HepG2 (cell line): ENCODE data around the gene CDC42BPG. TPM values are rescaled to one million over a fixed set of nuclear protein-coding genes. Genes with fewer than 3 reads are reported as not detected.

Experiments
- ATAC-seq: fragments of 200-7000 bp; cut with Tn5 transposase; 3 replicates; pipeline ENCODE4 v1.9.1; 2020; ENCODE audit warnings: mild to moderate bottlenecking, moderate library complexity
- BruUV-seq: library from RNA; stranded (reverse); fragments of 400-500 nt; replicated peaks from 2 replicates; lab custom pipeline; 2021; lab: Mats Ljungman, UMichigan
- CTCF ChIA-PET: fragments of 300-600 bp; formaldehyde crosslinking; extraction: SDS; loops from one replicate; lab custom pipeline; 2021; ENCODE audit warnings: low total read pairs, inconsistent platforms, low intra/inter-chr PET ratio; lab: Yijun Ruan, JAX
- POLR2A ChIA-PET: fragments of 350-600 bp; sonication (Branson Sonifier 250); formaldehyde crosslinking; loops from one replicate; lab custom pipeline; 2020; ENCODE audit warnings: antibody characterized with exemption, inconsistent platforms; lab: Yijun Ruan, JAX
- DNase-seq: peaks from one replicate; pipeline ENCODE4 v3.0.0-alpha.2; 2015; ENCODE audit warnings: low spot score
- FAIRE-seq: peaks from 3 replicates; lab custom pipeline; 2011; peaks lifted over from hg19 to GRCh38; lab: Jason Lieb, UNC
- H2AFZ ChIP-seq: one replicate; pipeline ENCODE4 v1.6.1; 2011; ENCODE audit warnings: low read length, inconsistent platforms
- H3K27ac ChIP-seq: fragments of 300-600 bp; 3 replicates; pipeline ENCODE4 v1.8.0; 2011; ENCODE audit warnings: mixed run types, mild to moderate bottlenecking, mixed read lengths, low read length, inconsistent platforms; ENCODE audit not compliant: insufficient read depth; ENCODE audit errors: extremely low read length
- H3K27me3 ChIP-seq, 2 experiments: fragments of 200-600 bp in 1 of 2; 2 replicates in 1 of 2; 3 replicates in 1 of 2; pipeline versions ENCODE4 v1.6.0 to v1.8.0; 2011; ENCODE audit warnings: low read length in 2 of 2, mild to moderate bottlenecking in 2 of 2, moderate library complexity in 2 of 2, inconsistent platforms in 1 of 2; ENCODE audit not compliant: insufficient read depth in 2 of 2, control insufficient read depth in 1 of 2
- H3K36me3 ChIP-seq, 2 experiments: fragments of 200-600 bp in 1 of 2; replicated peaks in 1 of 2; 2 replicates in 1 of 2; 3 replicates in 1 of 2; pipeline versions ENCODE4 v1.5.1 to v1.8.0; 2011; ENCODE audit warnings: low read length in 2 of 2, inconsistent platforms in 1 of 2; ENCODE audit not compliant: insufficient read depth in 2 of 2, control insufficient read depth in 1 of 2
- H3K4me1 ChIP-seq: 2 replicates; pipeline ENCODE4 v1.5.1; 2012; ENCODE audit warnings: low read length, inconsistent platforms; ENCODE audit not compliant: insufficient read depth
- H3K4me2 ChIP-seq: 2 replicates; pipeline ENCODE4 v1.6.0; 2011; ENCODE audit warnings: low read depth, low read length, inconsistent platforms
- H3K4me3 ChIP-seq, 3 experiments: fragments of 200-600 bp in 1 of 3; sonication (generic), shearing (Covaris generic) in 1 of 3; replicated peaks in 1 of 3; 2 replicates each; pipeline ENCODE4 v1.5.1; 2011 to 2016; ENCODE audit warnings: low read length in 3 of 3, inconsistent platforms in 2 of 3, low read depth in 2 of 3, mild to moderate bottlenecking in 2 of 3, control low read depth in 1 of 3, mixed read lengths in 1 of 3; ENCODE audit not compliant: insufficient read depth in 1 of 3
- H3K79me2 ChIP-seq: one replicate; pipeline ENCODE4 v1.6.1; 2011; ENCODE audit warnings: low read length, inconsistent platforms; ENCODE audit not compliant: insufficient read depth
- H3K9ac ChIP-seq: 2 replicates; pipeline ENCODE4 v1.6.0; 2011; ENCODE audit warnings: mild to moderate bottlenecking, low read depth, low read length, inconsistent platforms; ENCODE audit not compliant: insufficient read depth
- H3K9me3 ChIP-seq: 2 replicates; pipeline ENCODE4 v1.5.1; 2012; ENCODE audit warnings: mild to moderate bottlenecking, low read length
- H4K20me1 ChIP-seq: 2 replicates; pipeline ENCODE4 v1.6.0; 2011; ENCODE audit warnings: inconsistent platforms, mild to moderate bottlenecking, low read length, moderate library complexity; ENCODE audit not compliant: insufficient read depth
- ELF4 ChIP-seq: sonication (generic); formaldehyde crosslinking; IDR thresholded peaks from 2 replicates; pipeline ENCODE4 v1.5.0; 2020; ENCODE audit warnings: missing genetic modification reagents, mild to moderate bottlenecking, moderate library complexity, borderline replicate concordance
- FOXM1 ChIP-seq: sonication (generic); formaldehyde crosslinking; IDR thresholded peaks from 2 replicates; pipeline ENCODE4 v1.5.0; 2020; ENCODE audit warnings: missing genetic modification reagents
- HOXA7 ChIP-seq: sonication (generic); formaldehyde crosslinking; IDR thresholded peaks from 2 replicates; pipeline ENCODE4 v1.8.1; 2022; ENCODE audit warnings: mild to moderate bottlenecking, missing genetic modification reagents, moderate library complexity
- MEIS1 ChIP-seq: sonication (generic); formaldehyde crosslinking; IDR thresholded peaks from 2 replicates; pipeline ENCODE4 v1.9.0; 2021; ENCODE audit warnings: mild to moderate bottlenecking, missing genetic modification reagents, moderate library complexity, borderline replicate concordance
- RBFOX2 ChIP-seq: fragments of 200-400 bp; formaldehyde crosslinking; IDR thresholded peaks from 2 replicates; pipeline ENCODE4 v1.6.1; 2017; ENCODE audit warnings: low read depth, mild to moderate bottlenecking, low read length
- THRA ChIP-seq: sonication (generic); formaldehyde crosslinking; IDR thresholded peaks from 2 replicates; pipeline ENCODE4 v1.4.0; 2020; ENCODE audit warnings: missing genetic modification reagents, borderline replicate concordance
- XRCC5 ChIP-seq: fragments of 200-400 bp; formaldehyde crosslinking; optimal IDR thresholded peaks from 2 replicates; pipeline ENCODE3; 2017; ENCODE audit warnings: mild to moderate bottlenecking, low read length
- ZBTB42 ChIP-seq: sonication (generic); formaldehyde crosslinking; IDR thresholded peaks from 2 replicates; pipeline ENCODE4 v1.5.0; 2020; ENCODE audit warnings: mild to moderate bottlenecking, missing genetic modification reagents
- ZBTB7B ChIP-seq: sonication (generic); formaldehyde crosslinking; IDR thresholded peaks from 2 replicates; pipeline ENCODE4 v1.4.0; 2020; ENCODE audit warnings: missing genetic modification reagents
- ZNF143 ChIP-seq: sonication (generic); formaldehyde crosslinking; IDR thresholded peaks from 2 replicates; pipeline ENCODE4 v1.4.0; 2020; ENCODE audit warnings: missing genetic modification reagents
- ZNF180 ChIP-seq: sonication (generic); formaldehyde crosslinking; IDR thresholded peaks from 2 replicates; pipeline ENCODE4 v1.4.0; 2020; ENCODE audit warnings: low read depth, missing genetic modification reagents, borderline replicate concordance
- ZNF292 ChIP-seq: sonication (generic); formaldehyde crosslinking; IDR thresholded peaks from 2 replicates; pipeline ENCODE4 v1.8.1; 2022; ENCODE audit warnings: mild to moderate bottlenecking, low read depth, missing genetic modification reagents, borderline replicate concordance
- ZNF570 ChIP-seq: sonication (generic); formaldehyde crosslinking; IDR thresholded peaks from 2 replicates; pipeline ENCODE4 v1.4.0; 2020; ENCODE audit warnings: mild to moderate bottlenecking, missing genetic modification reagents, borderline replicate concordance
- ZNF615 ChIP-seq: sonication (generic); formaldehyde crosslinking; IDR thresholded peaks from 2 replicates; pipeline ENCODE4 v1.5.0; 2020; ENCODE audit warnings: mild to moderate bottlenecking, missing genetic modification reagents, borderline replicate concordance
- WGBS: methylation state at CpG from one replicate; pipeline ENCODE4 v1.1.6; 2017; ENCODE audit warnings: low lambda C conversion rate; 5-methylcytosine and 5-hydroxymethylcytosine counted together
- in situ Hi-C: cut with HindIII; loops from 2 replicates; pipeline ENCODE4 v1.10.0; 2017; ENCODE audit warnings: low pct_unique_long_range_greater_than_20kb; ENCODE audit not compliant: extremely low pct_ligation_motif_present
- intact Hi-C: fragments of 100-400 bp; cut with micrococcal nuclease; formaldehyde crosslinking; loops from one replicate; pipeline ENCODE4 v1.10.0; 2022; ENCODE audit not compliant: unreplicated experiment
- polyA plus RNA-seq, 8 experiments: library from polyadenylated mRNA; depleted of rRNA in 3 of 8; stranded (reverse) in 7 of 8; unstranded in 1 of 8; fragments of >200 nt; fragmentation: Illumina TruSeq in 4 of 8; extraction: Trizol in 4 of 8; gene quantifications; 2 replicates each; pipeline versions ENCODE4 v1.2.1 to v1.2.3, GENCODE V29; 2011 to 2016; ENCODE audit warnings: low read depth in 4 of 8, missing spikeins in 1 of 8, mixed read lengths in 1 of 8; ENCODE audit not compliant: insufficient read depth in 1 of 8
- total RNA-seq, 5 experiments: library from RNA; depleted of rRNA; stranded (reverse); fragments of >200 nt; fragmentation: Illumina TruSeq; extraction: Trizol; gene quantifications; 2 replicates each; pipeline ENCODE4 v1.2.3, GENCODE V29; 2016; ENCODE audit warnings: low read depth in 1 of 5
- TF ChIP-seq, protein P1 (sequence below): sonication (generic); formaldehyde crosslinking; IDR thresholded peaks from 2 replicates; pipeline ENCODE4 v1.4.0; 2020; ENCODE audit warnings: missing genetic modification reagents
- TF ChIP-seq, protein P2 (sequence below): sonication (generic); formaldehyde crosslinking; IDR thresholded peaks from 2 replicates; pipeline ENCODE4 v1.8.1; 2022; ENCODE audit warnings: low read depth, mild to moderate bottlenecking, missing genetic modification reagents

CDC42BPG gene
- total and polyA plus RNA-seq, 2 of the 13 experiments (the other 11 are each of a cell fraction or from before 2014, with no cell fraction given) = 0.55 to 1.4 TPM

GRCh38 chr11:64870893-64871466, 26.5 kb upstream of the CDC42BPG start:
- ChIA-PET POLR2A (interaction anchor here (0.8 to 3.5 kb wide), 10 partner anchors 8 to 25 kb away, joined by 3 to 20 read pairs (median 7); partner anchors contain the start of gene EHD1), CTCF (interaction anchor here (1.6 kb wide), 1 partner anchor 23 kb away, joined by 5 read pairs; no protein-coding TSS in a partner anchor)
- peak overlapping the region; percentile 83 for H3K4me2 ChIP-seq
- peaks cover 2 to 28% of the 10 kb centered on the region in 2 experiments; a peak in 2 of 5 replicates for H3K36me3 ChIP-seq
- H3K4me3 ChIP-seq = peak overlapping the region; percentile 39 to 57 (median 40); a peak in 5 of 6 replicates
- H3K27me3 ChIP-seq = no peaks in the 10 kb centered on the region
- WGBS = 17% methylated on average over 7 of the region's 20 CpGs
- H4K20me1 ChIP-seq = no peaks in the 10 kb centered on the region; the same call in 1 of the 2 replicates
- intact Hi-C loops = loop anchor here (1.0 to 2.0 kb wide), 3 partner anchors 18 to 23 kb away; no protein-coding TSS in a partner anchor
- peak overlapping the region; percentile 58; the same call in 1 of the 2 replicates for H3K9ac ChIP-seq
- DNase-seq = no peak
- in situ Hi-C loops = no loop called here
- H3K79me2 ChIP-seq = peaks cover 53% of the 10 kb centered on the region
- no peak overlapping the region for H2AFZ ChIP-seq
- FAIRE-seq = no peak
- peaks cover 68% of the 10 kb centered on the region for H3K4me1 ChIP-seq
- BruUV-seq = no TSS peak
- peak; percentile 7; the same call in 2 of the 3 replicates for ATAC-seq
- H3K27ac ChIP-seq = peak overlapping the region; percentile 86
- no peaks in the 10 kb centered on the region for H3K9me3 ChIP-seq
- TF ChIP-seq ZNF615 (CRISPR knock-in tag) (no peak), ZNF292 (CRISPR knock-in tag) (0 out of 2 replicates have a peak, but pooled peaks have one; percentile 18), RBFOX2 (peak; percentile 31; the same call in 1 of the 2 replicates), ZBTB7B (CRISPR knock-in tag) (no peak), ZNF143 (CRISPR knock-in tag) (no peak), HOXA7 (CRISPR knock-in tag) (no peak), XRCC5 (peak; percentile 25), FOXM1 (CRISPR knock-in tag) (no peak), ZNF180 (CRISPR knock-in tag) (no peak), ZNF570 (CRISPR knock-in tag) (no peak), ELF4 (CRISPR knock-in tag) (no peak), MEIS1 (0 out of 2 replicates have a peak, but pooled peaks have one; percentile 33), ZBTB42 (CRISPR knock-in tag) (0 out of 2 replicates have a peak, but pooled peaks have one; percentile 5), THRA (no peak)
- TF ChIP-seq, protein P1, sequence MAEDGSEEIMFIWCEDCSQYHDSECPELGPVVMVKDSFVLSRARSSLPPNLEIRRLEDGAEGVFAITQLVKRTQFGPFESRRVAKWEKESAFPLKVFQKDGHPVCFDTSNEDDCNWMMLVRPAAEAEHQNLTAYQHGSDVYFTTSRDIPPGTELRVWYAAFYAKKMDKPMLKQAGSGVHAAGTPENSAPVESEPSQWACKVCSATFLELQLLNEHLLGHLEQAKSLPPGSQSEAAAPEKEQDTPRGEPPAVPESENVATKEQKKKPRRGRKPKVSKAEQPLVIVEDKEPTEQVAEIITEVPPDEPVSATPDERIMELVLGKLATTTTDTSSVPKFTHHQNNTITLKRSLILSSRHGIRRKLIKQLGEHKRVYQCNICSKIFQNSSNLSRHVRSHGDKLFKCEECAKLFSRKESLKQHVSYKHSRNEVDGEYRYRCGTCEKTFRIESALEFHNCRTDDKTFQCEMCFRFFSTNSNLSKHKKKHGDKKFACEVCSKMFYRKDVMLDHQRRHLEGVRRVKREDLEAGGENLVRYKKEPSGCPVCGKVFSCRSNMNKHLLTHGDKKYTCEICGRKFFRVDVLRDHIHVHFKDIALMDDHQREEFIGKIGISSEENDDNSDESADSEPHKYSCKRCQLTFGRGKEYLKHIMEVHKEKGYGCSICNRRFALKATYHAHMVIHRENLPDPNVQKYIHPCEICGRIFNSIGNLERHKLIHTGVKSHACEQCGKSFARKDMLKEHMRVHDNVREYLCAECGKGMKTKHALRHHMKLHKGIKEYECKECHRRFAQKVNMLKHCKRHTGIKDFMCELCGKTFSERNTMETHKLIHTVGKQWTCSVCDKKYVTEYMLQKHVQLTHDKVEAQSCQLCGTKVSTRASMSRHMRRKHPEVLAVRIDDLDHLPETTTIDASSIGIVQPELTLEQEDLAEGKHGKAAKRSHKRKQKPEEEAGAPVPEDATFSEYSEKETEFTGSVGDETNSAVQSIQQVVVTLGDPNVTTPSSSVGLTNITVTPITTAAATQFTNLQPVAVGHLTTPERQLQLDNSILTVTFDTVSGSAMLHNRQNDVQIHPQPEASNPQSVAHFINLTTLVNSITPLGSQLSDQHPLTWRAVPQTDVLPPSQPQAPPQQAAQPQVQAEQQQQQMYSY = no peak
- TF ChIP-seq, protein P2, sequence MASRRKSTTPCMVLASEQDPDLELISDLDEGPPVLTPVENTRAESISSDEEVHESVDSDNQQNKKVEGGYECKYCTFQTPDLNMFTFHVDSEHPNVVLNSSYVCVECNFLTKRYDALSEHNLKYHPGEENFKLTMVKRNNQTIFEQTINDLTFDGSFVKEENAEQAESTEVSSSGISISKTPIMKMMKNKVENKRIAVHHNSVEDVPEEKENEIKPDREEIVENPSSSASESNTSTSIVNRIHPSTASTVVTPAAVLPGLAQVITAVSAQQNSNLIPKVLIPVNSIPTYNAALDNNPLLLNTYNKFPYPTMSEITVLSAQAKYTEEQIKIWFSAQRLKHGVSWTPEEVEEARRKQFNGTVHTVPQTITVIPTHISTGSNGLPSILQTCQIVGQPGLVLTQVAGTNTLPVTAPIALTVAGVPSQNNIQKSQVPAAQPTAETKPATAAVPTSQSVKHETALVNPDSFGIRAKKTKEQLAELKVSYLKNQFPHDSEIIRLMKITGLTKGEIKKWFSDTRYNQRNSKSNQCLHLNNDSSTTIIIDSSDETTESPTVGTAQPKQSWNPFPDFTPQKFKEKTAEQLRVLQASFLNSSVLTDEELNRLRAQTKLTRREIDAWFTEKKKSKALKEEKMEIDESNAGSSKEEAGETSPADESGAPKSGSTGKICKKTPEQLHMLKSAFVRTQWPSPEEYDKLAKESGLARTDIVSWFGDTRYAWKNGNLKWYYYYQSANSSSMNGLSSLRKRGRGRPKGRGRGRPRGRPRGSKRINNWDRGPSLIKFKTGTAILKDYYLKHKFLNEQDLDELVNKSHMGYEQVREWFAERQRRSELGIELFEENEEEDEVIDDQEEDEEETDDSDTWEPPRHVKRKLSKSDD = no peak
